Calu3 (cell line): ENCODE results near the gene CELSR2. TPM values are rescaled to one million over a fixed set of nuclear protein-coding genes. Genes with fewer than 3 reads are reported as not detected.

Source experiments
- BruUV-seq: library from RNA; stranded (reverse); fragments of 400-500 nt; replicated peaks from 2 replicates; lab custom pipeline; 2021; lab: Mats Ljungman, UMichigan
- CTCF ChIA-PET: fragments of 300-600 bp; sonication (Branson Sonifier 250); formaldehyde crosslinking; loops from one replicate; lab custom pipeline; 2022; ENCODE audit warnings: antibody characterized with exemption; lab: Charles Lee
- DNase-seq: peaks from one replicate; pipeline ENCODE4 v3.0.0; 2022
- H3K27ac Mint-ChIP-seq: one replicate; pipeline ENCODE4 v1.8.0; 2022; ENCODE audit warnings: mixed read lengths; ENCODE audit not compliant: unreplicated experiment
- H3K27me3 Mint-ChIP-seq: one replicate; pipeline ENCODE4 v1.8.0; 2022; ENCODE audit warnings: mixed read lengths; ENCODE audit not compliant: unreplicated experiment
- H3K36me3 Mint-ChIP-seq: one replicate; pipeline ENCODE4 v1.8.0; 2022; ENCODE audit warnings: mild to moderate bottlenecking, moderate library complexity, mixed read lengths; ENCODE audit not compliant: insufficient read depth, unreplicated experiment
- H3K4me1 Mint-ChIP-seq: one replicate; pipeline ENCODE4 v1.8.0; 2022; ENCODE audit warnings: mild to moderate bottlenecking, low read depth, mixed read lengths; ENCODE audit not compliant: unreplicated experiment
- H3K4me3 Mint-ChIP-seq: one replicate; pipeline ENCODE4 v1.8.0; 2022; ENCODE audit warnings: mild to moderate bottlenecking, low read depth, moderate library complexity, mixed read lengths; ENCODE audit not compliant: unreplicated experiment
- H3K9me3 Mint-ChIP-seq: one replicate; pipeline ENCODE4 v1.8.0; 2022; ENCODE audit warnings: low read depth, mixed read lengths; ENCODE audit not compliant: unreplicated experiment
- intact Hi-C: fragments of 100-400 bp; cut with micrococcal nuclease; formaldehyde crosslinking; loops from one replicate; pipeline ENCODE4 v1.10.0; 2022; ENCODE audit not compliant: unreplicated experiment
- total RNA-seq: library from RNA; stranded (reverse); gene quantifications from 2 replicates; pipeline ENCODE4 v1.2.3, GENCODE V29; 2022
- TF ChIP-seq, protein P1 (sequence below): fragments of 200-600 bp; IDR thresholded peaks from one replicate; pipeline ENCODE4 v1.8.0; 2022; ENCODE audit warnings: antibody characterized with exemption; ENCODE audit not compliant: unreplicated experiment

The CELSR2 gene
- total RNA-seq, 1 experiment from 2014 or later = 5.3 TPM

DNA sequence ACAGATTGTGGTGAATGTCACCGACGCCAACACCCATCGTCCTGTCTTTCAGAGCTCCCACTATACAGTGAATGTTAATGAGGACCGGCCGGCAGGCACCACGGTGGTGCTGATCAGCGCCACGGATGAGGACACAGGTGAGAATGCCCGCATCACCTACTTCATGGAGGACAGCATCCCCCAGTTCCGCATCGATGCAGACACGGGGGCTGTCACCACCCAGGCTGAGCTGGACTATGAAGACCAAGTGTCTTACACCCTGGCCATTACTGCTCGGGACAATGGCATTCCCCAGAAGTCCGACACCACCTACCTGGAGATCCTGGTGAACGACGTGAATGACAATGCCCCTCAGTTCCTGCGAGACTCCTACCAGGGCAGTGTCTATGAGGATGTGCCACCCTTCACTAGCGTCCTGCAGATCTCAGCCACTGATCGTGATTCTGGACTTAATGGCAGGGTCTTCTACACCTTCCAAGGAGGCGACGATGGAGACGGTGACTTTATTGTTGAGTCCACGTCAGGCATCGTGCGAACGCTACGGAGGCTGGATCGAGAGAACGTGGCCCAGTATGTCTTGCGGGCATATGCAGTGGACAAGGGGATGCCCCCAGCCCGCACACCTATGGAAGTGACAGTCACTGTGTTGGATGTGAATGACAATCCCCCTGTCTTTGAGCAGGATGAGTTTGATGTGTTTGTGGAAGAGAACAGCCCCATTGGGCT is 3.0 kb downstream of the CELSR2 start:
- H3K9me3 Mint-ChIP-seq = no peaks in the 10 kb centered on the region
- no peaks in the 10 kb centered on the region for H3K27me3 Mint-ChIP-seq
- no peak overlapping the region for H3K4me3 Mint-ChIP-seq
- CTCF ChIA-PET = no interaction called here
- H3K36me3 Mint-ChIP-seq = no peaks in the 10 kb centered on the region
- no peak overlapping the region for H3K27ac Mint-ChIP-seq
- peaks cover 14% of the 10 kb centered on the region for H3K4me1 Mint-ChIP-seq
- no peak for DNase-seq
- intact Hi-C loops = no loop called here
- TF ChIP-seq, protein P1, sequence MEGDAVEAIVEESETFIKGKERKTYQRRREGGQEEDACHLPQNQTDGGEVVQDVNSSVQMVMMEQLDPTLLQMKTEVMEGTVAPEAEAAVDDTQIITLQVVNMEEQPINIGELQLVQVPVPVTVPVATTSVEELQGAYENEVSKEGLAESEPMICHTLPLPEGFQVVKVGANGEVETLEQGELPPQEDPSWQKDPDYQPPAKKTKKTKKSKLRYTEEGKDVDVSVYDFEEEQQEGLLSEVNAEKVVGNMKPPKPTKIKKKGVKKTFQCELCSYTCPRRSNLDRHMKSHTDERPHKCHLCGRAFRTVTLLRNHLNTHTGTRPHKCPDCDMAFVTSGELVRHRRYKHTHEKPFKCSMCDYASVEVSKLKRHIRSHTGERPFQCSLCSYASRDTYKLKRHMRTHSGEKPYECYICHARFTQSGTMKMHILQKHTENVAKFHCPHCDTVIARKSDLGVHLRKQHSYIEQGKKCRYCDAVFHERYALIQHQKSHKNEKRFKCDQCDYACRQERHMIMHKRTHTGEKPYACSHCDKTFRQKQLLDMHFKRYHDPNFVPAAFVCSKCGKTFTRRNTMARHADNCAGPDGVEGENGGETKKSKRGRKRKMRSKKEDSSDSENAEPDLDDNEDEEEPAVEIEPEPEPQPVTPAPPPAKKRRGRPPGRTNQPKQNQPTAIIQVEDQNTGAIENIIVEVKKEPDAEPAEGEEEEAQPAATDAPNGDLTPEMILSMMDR = no peak
- BruUV-seq = no TSS peak

DNA sequence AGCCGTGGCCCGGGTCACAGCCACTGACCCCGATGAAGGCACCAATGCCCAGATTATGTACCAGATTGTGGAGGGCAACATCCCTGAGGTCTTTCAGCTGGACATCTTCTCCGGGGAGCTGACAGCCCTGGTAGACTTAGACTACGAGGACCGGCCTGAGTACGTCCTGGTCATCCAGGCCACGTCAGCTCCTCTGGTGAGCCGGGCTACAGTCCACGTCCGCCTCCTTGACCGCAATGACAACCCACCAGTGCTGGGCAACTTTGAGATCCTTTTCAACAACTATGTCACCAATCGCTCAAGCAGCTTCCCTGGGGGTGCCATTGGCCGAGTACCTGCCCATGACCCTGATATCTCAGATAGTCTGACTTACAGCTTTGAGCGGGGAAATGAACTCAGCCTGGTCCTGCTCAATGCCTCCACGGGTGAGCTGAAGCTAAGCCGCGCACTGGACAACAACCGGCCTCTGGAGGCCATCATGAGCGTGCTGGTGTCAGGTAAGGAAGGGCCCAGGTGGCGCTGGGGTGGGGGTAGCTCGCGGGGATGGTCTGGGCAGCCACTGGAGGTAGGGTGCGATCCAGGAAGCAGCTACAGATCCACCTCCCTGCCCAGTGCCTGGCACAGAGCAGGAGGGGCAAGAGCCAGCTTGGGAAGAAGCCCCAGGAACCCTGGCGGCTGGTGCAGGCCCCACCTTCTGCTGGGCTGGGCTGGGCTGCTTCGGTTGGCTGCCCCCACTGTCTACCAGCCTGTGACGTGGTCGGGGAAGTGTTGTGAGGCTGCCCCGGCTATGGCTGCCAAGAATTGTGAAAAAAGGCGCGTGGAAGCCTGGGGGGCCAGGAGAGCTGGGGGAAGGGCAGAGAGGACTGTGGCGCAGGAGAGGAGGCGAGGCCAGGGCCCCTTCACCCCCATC is 3.8 kb downstream of the CELSR2 start:
- intact Hi-C loops = no loop called here
- CTCF ChIA-PET = no interaction called here
- Mint-ChIP-seq H3K27me3 (no peaks in the 10 kb centered on the region), H3K9me3 (no peaks in the 10 kb centered on the region), H3K27ac (no peak overlapping the region), H3K4me1 (peaks cover 14% of the 10 kb centered on the region), H3K4me3 (no peak overlapping the region), H3K36me3 (peaks cover 5% of the 10 kb centered on the region)
- no TSS peak for BruUV-seq
- DNase-seq = no peak
- TF ChIP-seq, protein P1 = no peak

DNA sequence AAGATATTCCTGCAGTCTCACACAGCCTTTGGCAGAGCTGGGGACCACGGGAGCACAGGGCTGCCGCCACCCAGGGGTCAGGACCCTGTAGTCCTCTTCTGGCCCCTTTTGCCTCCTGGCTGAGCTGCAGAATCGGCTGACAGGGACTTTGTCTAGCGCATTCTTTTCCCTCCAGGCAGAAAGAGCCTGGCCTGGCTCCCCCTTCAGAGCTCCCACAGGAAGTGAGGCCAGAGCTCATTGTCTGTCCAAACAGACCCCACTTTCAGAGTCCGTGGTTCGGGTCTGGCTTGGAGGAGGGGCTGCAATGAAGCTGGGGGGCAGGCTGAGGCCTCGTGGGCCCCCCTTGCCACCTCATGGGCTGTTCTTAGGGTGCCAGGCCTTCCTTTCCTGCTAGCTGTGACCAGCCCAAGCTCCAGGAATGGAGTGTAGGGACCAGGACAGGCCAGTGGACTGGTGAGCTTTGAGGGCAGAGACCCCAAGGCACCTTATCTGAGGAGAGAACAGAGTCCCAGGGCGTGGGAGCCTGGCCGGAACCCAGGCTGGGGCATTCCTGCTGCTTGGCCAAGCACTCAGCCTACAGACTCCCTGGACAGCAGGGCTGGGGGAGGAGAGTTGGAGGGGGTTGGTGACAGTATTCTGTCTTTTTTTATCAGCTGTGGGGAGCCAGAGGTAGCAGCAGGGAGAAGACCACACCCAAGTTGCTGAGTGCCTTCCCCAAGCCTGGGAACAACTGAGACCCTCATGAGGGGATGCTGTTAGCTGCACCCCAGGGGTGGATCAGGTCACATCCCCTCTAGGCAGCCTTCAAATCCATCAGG is 4.7 kb downstream of the CELSR2 start:
- DNase-seq = no peak
- BruUV-seq = no TSS peak
- Mint-ChIP-seq H3K27ac (no peak overlapping the region), H3K27me3 (no peaks in the 10 kb centered on the region), H3K9me3 (no peaks in the 10 kb centered on the region), H3K4me3 (no peak overlapping the region), H3K4me1 (peaks cover 14% of the 10 kb centered on the region), H3K36me3 (peaks cover 5% of the 10 kb centered on the region)
- CTCF ChIA-PET = no interaction called here
- TF ChIP-seq, protein P1 = no peak
- intact Hi-C loops = no loop called here

DNA sequence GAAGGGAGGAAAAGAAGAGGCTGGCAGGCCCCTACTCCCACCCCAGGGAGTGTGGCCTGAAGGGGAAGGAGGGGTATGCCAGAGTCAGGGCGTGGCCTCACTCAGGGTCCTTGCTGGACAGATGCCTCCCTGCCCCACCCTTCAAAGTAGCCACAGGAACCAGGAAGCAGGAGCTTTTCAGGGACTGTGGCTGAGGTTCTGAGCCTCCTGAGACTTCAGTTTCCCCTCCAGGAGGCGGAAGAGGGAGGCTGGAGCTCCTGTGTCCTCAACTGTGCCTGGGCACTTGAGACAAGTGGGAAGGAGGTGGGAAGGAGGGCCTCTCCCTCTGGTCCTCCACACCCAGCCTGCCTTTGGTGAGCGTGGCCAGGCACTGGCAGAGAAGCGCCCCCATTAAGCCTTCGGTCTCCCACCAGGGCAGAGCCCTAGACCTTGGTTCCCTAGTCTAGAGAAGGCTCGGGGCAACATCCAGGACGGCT is 5.3 kb downstream of the CELSR2 start:
- peaks cover 14% of the 10 kb centered on the region for H3K4me1 Mint-ChIP-seq
- BruUV-seq = no TSS peak
- peaks cover 5% of the 10 kb centered on the region for H3K36me3 Mint-ChIP-seq
- TF ChIP-seq, protein P1 = no peak
- no peak overlapping the region for H3K4me3 Mint-ChIP-seq
- intact Hi-C loops = no loop called here
- H3K27me3 Mint-ChIP-seq = no peaks in the 10 kb centered on the region
- no peak for DNase-seq
- no peak overlapping the region for H3K27ac Mint-ChIP-seq
- no peaks in the 10 kb centered on the region for H3K9me3 Mint-ChIP-seq
- CTCF ChIA-PET = no interaction called here
